ENCODE data around the gene ZNF662. TPM values are rescaled to one million over a fixed set of nuclear protein-coding genes. Genes with fewer than 3 reads are reported as not detected.

The ZNF662 gene
- total RNA-seq, 1 donor from 2014 or later: 11.0 TPM

DNA sequence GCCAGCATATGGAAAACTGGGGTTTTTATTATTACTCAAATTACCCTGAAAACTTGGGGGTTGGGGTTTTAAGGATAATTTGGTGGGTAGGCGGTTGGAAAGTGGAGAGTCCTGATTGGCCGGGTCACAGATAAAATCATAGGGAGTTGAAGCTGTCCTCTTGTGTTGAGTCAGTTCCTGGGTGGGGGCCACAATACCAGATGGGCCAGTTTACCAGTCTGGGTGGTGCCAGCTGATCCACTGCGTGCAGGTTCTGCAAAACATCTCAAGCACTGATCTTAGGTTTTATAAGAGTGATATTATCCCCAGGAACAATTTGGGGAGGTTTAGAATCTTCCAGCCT lies 4.9 kb upstream of the ZNF662 start:
- Histone ChIP-seq H3K36me3 (ENCODE audit: control insufficient read depth in 3 of 3, insufficient read depth in 3 of 3, low read length in 3 of 3) (no peaks in the 10 kb centered on the region), H3K27me3 (ENCODE audit: control insufficient read depth in 3 of 3, insufficient read depth in 3 of 3, low read length in 3 of 3) (no peaks in the 10 kb centered on the region), H3K27ac (ENCODE audit: low read depth, low read length) (no peak overlapping the region), H3K9me3 (ENCODE audit: control insufficient read depth in 3 of 3, low read length in 3 of 3) (no peaks in the 10 kb centered on the region), H3K4me1 (ENCODE audit: control insufficient read depth in 3 of 3, insufficient read depth in 3 of 3, low read length in 3 of 3) (peaks cover 0 to 5% (median 0%) of the 10 kb centered on the region in 3 donors), H3K4me3 (ENCODE audit: low read length in 3 of 3) (no peak overlapping the region), H3K9ac (ENCODE audit: low read depth in 1 of 3, low read length in 3 of 3) (no peak overlapping the region)

DNA sequence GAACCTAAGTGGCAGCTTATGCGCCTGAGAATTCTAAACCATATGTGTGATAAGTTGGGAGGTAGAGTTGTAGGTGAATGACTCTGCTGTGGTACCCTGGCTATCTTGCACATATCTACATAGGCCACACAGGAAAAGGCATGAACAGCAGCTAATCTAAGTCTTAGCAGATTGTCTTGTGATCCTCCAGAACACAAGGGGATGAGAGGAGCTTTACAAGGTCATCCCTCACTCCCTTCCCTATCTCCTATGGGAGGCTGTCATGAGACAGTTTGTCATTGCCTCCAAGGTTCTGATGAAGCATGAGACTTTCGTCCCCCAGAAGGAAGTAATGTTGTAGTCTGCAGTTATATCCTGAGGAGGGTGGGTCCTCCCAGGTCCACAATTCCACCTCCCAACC lies 3.7 kb upstream of the ZNF662 start:
- H3K4me3 ChIP-seq (ENCODE audit: low read length in 3 of 3): no peak overlapping the region

DNA sequence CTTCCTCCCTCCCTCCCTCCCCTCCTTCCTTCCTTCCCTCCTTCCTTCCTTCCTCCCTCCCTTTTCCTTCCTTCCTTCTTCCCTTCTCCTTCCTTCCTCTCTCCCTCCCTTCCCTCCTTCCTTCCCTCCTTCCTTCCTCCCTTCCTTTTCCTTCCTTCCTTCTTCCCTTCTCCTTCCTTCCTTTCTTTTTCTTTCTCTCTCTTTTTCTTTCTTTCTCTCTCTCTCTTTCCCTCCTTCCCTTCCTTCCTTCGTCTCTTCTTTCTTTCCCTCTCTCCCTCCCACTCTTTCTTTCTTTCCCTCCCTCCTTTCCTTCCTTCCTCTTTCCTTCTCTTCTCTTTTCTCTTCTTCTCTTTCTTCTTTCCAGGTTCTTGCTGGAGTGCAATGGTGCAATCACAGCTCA lies 1.9 kb upstream of the ZNF662 start:
- Histone ChIP-seq H3K9me3 (ENCODE audit: control insufficient read depth in 3 of 3, low read length in 3 of 3) (no peaks in the 10 kb centered on the region), H3K27me3 (ENCODE audit: control insufficient read depth in 3 of 3, insufficient read depth in 3 of 3, low read length in 3 of 3) (no peaks in the 10 kb centered on the region), H3K9ac (ENCODE audit: low read depth in 1 of 3, low read length in 3 of 3) (no peak overlapping the region), H3K36me3 (ENCODE audit: control insufficient read depth in 3 of 3, insufficient read depth in 3 of 3, low read length in 3 of 3) (peaks cover 8 to 9% (median 9%) of the 10 kb centered on the region in 3 donors), H3K4me1 (ENCODE audit: control insufficient read depth in 3 of 3, insufficient read depth in 3 of 3, low read length in 3 of 3) (peaks cover 8 to 17% (median 10%) of the 10 kb centered on the region in 3 donors), H3K4me3 (ENCODE audit: low read length in 3 of 3) (no peak overlapping the region), H3K27ac (ENCODE audit: low read depth, low read length) (no peak overlapping the region)

More for the DNA sequence above, 3.7 kb upstream of the ZNF662 start:
- no peaks in the 10 kb centered on the region for H3K27me3 ChIP-seq (ENCODE audit: control insufficient read depth in 3 of 3, insufficient read depth in 3 of 3, low read length in 3 of 3)
- no peak overlapping the region for H3K27ac ChIP-seq (ENCODE audit: low read depth, low read length)
- no peaks in the 10 kb centered on the region for H3K36me3 ChIP-seq (ENCODE audit: control insufficient read depth in 3 of 3, insufficient read depth in 3 of 3, low read length in 3 of 3)
- peaks cover 7 to 16% (median 10%) of the 10 kb centered on the region in 3 donors for H3K4me1 ChIP-seq (ENCODE audit: control insufficient read depth in 3 of 3, insufficient read depth in 3 of 3, low read length in 3 of 3)
- no peak overlapping the region for H3K9ac ChIP-seq (ENCODE audit: low read depth in 1 of 3, low read length in 3 of 3)
- H3K9me3 ChIP-seq (ENCODE audit: control insufficient read depth in 3 of 3, low read length in 3 of 3): no peaks in the 10 kb centered on the region

DNA sequence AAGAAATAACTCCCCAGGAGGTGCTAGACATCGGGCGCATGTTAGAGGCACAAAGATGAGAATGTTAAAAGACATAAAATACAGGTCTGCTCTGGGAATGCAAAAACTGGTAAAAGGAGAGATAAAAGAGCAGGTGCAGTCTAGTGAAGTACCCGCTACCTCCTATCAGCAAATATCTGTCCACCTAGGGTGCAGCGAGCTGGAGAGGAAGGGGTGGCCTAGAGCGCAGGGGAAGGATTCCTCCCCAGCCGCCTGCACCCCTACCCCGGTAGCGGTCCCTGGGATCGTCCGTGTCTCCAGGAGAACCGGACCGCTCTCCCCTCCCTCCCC lies 237 bp upstream of the ZNF662 start:
- Histone ChIP-seq H3K9ac (ENCODE audit: low read depth in 1 of 3, low read length in 3 of 3) (peak overlapping the region; percentile 81 to 88 (median 83)), H3K4me3 (ENCODE audit: low read length in 3 of 3) (peak overlapping the region; percentile 83 to 86 (median 84)), H3K27me3 (ENCODE audit: control insufficient read depth in 3 of 3, insufficient read depth in 3 of 3, low read length in 3 of 3) (no peaks in the 10 kb centered on the region), H3K4me1 (ENCODE audit: control insufficient read depth in 3 of 3, insufficient read depth in 3 of 3, low read length in 3 of 3) (peaks cover 8 to 17% (median 10%) of the 10 kb centered on the region in 3 donors), H3K27ac (ENCODE audit: low read depth, low read length) (no peak overlapping the region), H3K9me3 (ENCODE audit: control insufficient read depth in 3 of 3, low read length in 3 of 3) (no peaks in the 10 kb centered on the region), H3K36me3 (ENCODE audit: control insufficient read depth in 3 of 3, insufficient read depth in 3 of 3, low read length in 3 of 3) (peaks cover 14 to 15% (median 14%) of the 10 kb centered on the region in 3 donors)

DNA sequence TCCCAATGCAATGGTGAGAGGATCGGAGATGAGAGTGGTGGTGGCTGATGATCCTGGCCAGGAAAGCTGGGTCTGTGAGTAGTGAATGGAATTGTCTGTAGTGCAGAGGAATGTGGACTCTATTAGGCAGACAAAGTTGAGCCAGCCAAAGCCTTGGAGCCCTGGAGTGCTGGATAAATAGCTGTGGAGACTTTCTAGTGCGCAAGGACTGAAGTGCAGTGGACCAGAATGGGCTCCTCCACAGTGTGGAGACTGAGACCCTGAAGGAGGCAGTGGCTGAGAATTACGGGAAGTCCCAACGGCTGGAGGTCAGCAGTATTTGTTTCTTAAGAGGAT lies 874 bp downstream of the ZNF662 start:
- Histone ChIP-seq H3K9ac (ENCODE audit: low read depth in 1 of 3, low read length in 3 of 3) (peak overlapping the region; percentile 81 to 88 (median 83)), H3K27ac (ENCODE audit: low read depth, low read length) (no peak overlapping the region), H3K4me1 (ENCODE audit: control insufficient read depth in 3 of 3, insufficient read depth in 3 of 3, low read length in 3 of 3) (peaks cover 8 to 17% (median 10%) of the 10 kb centered on the region in 3 donors), H3K27me3 (ENCODE audit: control insufficient read depth in 3 of 3, insufficient read depth in 3 of 3, low read length in 3 of 3) (no peaks in the 10 kb centered on the region), H3K9me3 (ENCODE audit: control insufficient read depth in 3 of 3, low read length in 3 of 3) (peaks cover 0 to 10% (median 1%) of the 10 kb centered on the region in 3 donors), H3K4me3 (ENCODE audit: low read length in 3 of 3) (peak overlapping the region; percentile 83 to 86 (median 84)), H3K36me3 (ENCODE audit: control insufficient read depth in 3 of 3, insufficient read depth in 3 of 3, low read length in 3 of 3) (peaks cover 24 to 26% (median 25%) of the 10 kb centered on the region in 3 donors)

DNA sequence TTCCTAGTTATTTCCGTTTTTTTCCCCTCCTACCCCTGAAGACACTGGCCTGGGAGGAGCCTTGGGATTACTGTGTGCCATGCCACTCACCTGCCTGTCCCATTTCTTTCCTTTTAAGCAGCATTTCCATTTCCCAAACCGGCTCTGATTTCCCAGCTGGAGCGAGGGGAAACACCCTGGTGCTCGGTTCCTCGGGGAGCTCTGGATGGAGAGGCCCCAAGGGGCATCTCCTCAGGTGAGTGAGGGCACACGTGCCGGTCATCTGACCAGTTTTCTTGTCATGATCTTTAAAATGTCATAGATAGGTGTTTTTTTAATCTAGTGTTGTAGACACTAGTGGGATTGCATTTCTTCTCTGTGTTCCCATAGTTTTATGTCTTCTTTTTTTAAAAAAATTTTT lies 2.7 kb downstream of the ZNF662 start:
- H3K36me3 ChIP-seq (ENCODE audit: control insufficient read depth in 3 of 3, insufficient read depth in 3 of 3, low read length in 3 of 3): peaks cover 32 to 35% (median 35%) of the 10 kb centered on the region in 3 donors
- peaks cover 4 to 17% (median 6%) of the 10 kb centered on the region in 3 donors for H3K9me3 ChIP-seq (ENCODE audit: control insufficient read depth in 3 of 3, low read length in 3 of 3)
- no peak overlapping the region for H3K27ac ChIP-seq (ENCODE audit: low read depth, low read length)
- H3K4me3 ChIP-seq (ENCODE audit: low read length in 3 of 3): no peak overlapping the region
- no peaks in the 10 kb centered on the region for H3K27me3 ChIP-seq (ENCODE audit: control insufficient read depth in 3 of 3, insufficient read depth in 3 of 3, low read length in 3 of 3)
- no peak overlapping the region for H3K9ac ChIP-seq (ENCODE audit: low read depth in 1 of 3, low read length in 3 of 3)
- peaks cover 8 to 17% (median 10%) of the 10 kb centered on the region in 3 donors for H3K4me1 ChIP-seq (ENCODE audit: control insufficient read depth in 3 of 3, insufficient read depth in 3 of 3, low read length in 3 of 3)

DNA sequence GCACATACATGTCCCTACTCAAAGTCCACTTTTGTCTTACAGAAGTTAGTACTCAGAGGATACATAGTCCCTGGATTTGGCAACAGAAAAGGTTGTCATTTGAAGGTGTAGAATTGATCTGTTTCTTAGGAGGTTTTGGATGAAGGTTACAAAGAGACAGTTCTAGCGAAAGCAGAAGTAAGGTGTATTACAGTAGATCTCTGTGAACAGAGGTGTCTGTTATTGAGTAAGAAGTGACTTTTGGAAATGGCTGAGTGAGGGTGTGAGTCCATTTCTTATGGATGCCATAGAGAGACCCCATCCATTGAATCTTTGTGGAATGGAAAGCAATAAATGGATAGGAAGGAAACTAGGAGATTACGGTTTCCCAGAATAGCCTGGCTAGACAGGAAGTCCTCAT lies 5.6 kb downstream of the ZNF662 start:
- H3K36me3 ChIP-seq (ENCODE audit: control insufficient read depth in 3 of 3, insufficient read depth in 3 of 3, low read length in 3 of 3): peaks cover 51 to 55% (median 54%) of the 10 kb centered on the region in 3 donors

DNA sequence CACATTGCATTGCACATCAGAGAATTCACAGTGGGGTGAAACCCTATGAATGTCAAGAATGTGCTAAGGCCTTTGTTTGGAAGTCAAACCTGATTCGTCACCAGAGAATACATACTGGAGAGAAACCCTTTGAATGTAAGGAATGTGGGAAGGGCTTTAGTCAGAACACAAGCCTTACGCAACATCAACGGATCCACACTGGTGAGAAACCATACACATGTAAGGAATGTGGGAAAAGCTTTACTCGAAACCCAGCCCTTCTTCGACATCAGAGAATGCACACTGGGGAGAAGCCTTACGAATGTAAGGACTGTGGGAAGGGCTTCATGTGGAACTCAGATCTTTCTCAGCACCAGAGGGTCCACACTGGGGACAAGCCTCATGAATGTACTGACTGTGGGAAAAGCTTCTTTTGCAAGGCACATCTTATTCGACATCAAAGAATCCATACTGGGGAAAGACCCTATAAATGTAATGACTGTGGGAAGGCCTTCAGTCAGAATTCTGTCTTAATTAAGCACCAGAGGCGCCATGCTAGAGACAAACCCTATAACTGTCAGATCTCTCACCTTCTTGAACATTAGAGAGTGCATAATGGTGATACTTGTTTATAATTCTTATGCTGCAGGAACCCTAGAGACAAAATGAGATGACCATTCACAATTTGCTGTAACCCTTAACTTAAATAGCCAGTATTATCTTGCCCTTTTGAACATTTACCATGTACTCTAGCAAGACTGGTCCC lies 9.0 kb downstream of the ZNF662 start:
- Histone ChIP-seq H3K27me3 (ENCODE audit: control insufficient read depth in 3 of 3, insufficient read depth in 3 of 3, low read length in 3 of 3) (no peaks in the 10 kb centered on the region), H3K27ac (ENCODE audit: low read depth, low read length) (no peak overlapping the region), H3K9me3 (ENCODE audit: control insufficient read depth in 3 of 3, low read length in 3 of 3) (peaks cover 26 to 53% (median 28%) of the 10 kb centered on the region in 3 donors), H3K9ac (ENCODE audit: low read depth in 1 of 3, low read length in 3 of 3) (no peak overlapping the region), H3K36me3 (ENCODE audit: control insufficient read depth in 3 of 3, insufficient read depth in 3 of 3, low read length in 3 of 3) (peaks cover 42 to 47% (median 46%) of the 10 kb centered on the region in 3 donors), H3K4me1 (ENCODE audit: control insufficient read depth in 3 of 3, insufficient read depth in 3 of 3, low read length in 3 of 3) (no peaks in the 10 kb centered on the region), H3K4me3 (ENCODE audit: low read length in 3 of 3) (peak overlapping the region in 1 of 3 donors; percentile 62)

More for the DNA sequence above, 5.6 kb downstream of the ZNF662 start:
- no peak overlapping the region for H3K9ac ChIP-seq (ENCODE audit: low read depth in 1 of 3, low read length in 3 of 3)
- H3K4me3 ChIP-seq (ENCODE audit: low read length in 3 of 3): peak overlapping the region in 1 of 3 donors; percentile 5
- peaks cover 17 to 44% (median 22%) of the 10 kb centered on the region in 3 donors for H3K9me3 ChIP-seq (ENCODE audit: control insufficient read depth in 3 of 3, low read length in 3 of 3)
- H3K27me3 ChIP-seq (ENCODE audit: control insufficient read depth in 3 of 3, insufficient read depth in 3 of 3, low read length in 3 of 3): no peaks in the 10 kb centered on the region
- H3K4me1 ChIP-seq (ENCODE audit: control insufficient read depth in 3 of 3, insufficient read depth in 3 of 3, low read length in 3 of 3): peaks cover 6 to 8% (median 8%) of the 10 kb centered on the region in 3 donors
- H3K27ac ChIP-seq (ENCODE audit: low read depth, low read length): no peak overlapping the region

DNA sequence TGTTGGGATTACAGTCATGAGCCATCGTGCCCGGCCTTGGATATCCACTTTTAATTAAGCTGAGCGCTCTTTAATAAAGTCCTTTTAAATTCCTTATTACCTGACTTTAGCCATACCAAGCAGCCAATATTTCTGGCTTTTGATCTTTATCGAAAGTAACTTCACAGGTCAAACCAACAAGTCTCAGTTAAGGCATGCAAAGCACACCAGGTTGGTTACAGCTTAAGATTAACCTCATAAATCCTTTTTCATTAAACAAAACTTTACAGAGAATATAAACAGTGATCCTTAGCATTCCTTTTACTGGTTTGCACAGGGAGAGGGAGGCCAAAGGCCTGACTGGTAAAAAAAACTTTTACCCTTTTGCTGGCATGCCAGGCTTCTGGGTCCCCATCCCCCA lies 17.7 kb downstream of the ZNF662 start:
- H3K9me3 ChIP-seq (ENCODE audit: control insufficient read depth in 3 of 3, low read length in 3 of 3): peaks cover 0 to 5% (median 2%) of the 10 kb centered on the region in 3 donors
- H3K36me3 ChIP-seq (ENCODE audit: control insufficient read depth in 3 of 3, insufficient read depth in 3 of 3, low read length in 3 of 3): peaks cover 0 to 4% (median 0%) of the 10 kb centered on the region in 3 donors
- no peaks in the 10 kb centered on the region for H3K27me3 ChIP-seq (ENCODE audit: control insufficient read depth in 3 of 3, insufficient read depth in 3 of 3, low read length in 3 of 3)
- H3K4me3 ChIP-seq (ENCODE audit: low read length in 3 of 3): no peak overlapping the region
- H3K9ac ChIP-seq (ENCODE audit: low read depth in 1 of 3, low read length in 3 of 3): no peak overlapping the region
- no peaks in the 10 kb centered on the region for H3K4me1 ChIP-seq (ENCODE audit: control insufficient read depth in 3 of 3, insufficient read depth in 3 of 3, low read length in 3 of 3)
- H3K27ac ChIP-seq (ENCODE audit: low read depth, low read length): no peak overlapping the region

DNA sequence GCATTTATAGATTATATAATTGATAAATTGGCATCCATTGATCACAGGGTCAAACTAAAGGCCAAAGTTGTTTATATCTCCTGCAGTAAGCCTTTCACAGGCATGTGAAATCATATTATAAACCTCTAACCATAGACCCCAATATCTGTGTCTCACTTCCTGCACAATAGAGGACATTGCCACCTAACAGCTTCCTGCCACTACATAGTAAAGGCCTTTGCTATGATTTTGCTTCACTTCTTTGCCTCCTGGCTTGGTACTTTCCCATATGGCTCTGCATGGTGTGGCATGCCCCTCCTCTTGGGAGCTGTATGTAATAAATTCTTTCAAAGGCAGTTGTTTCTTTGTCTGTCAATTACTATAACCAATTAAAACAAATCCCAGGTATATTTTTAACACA lies 20.4 kb downstream of the ZNF662 start:
- Histone ChIP-seq H3K9ac (ENCODE audit: low read depth in 1 of 3, low read length in 3 of 3) (no peak overlapping the region), H3K9me3 (ENCODE audit: control insufficient read depth in 3 of 3, low read length in 3 of 3) (no peaks in the 10 kb centered on the region), H3K4me1 (ENCODE audit: control insufficient read depth in 3 of 3, insufficient read depth in 3 of 3, low read length in 3 of 3) (no peaks in the 10 kb centered on the region), H3K27me3 (ENCODE audit: control insufficient read depth in 3 of 3, insufficient read depth in 3 of 3, low read length in 3 of 3) (no peaks in the 10 kb centered on the region), H3K4me3 (ENCODE audit: low read length in 3 of 3) (no peak overlapping the region), H3K36me3 (ENCODE audit: control insufficient read depth in 3 of 3, insufficient read depth in 3 of 3, low read length in 3 of 3) (peaks cover 0 to 4% (median 0%) of the 10 kb centered on the region in 3 donors), H3K27ac (ENCODE audit: low read depth, low read length) (no peak overlapping the region)
